Left renal pelvis (tissue), 4 donors: Measurements from ENCODE around the gene MACIR. TPM values are rescaled to one million over a fixed set of nuclear protein-coding genes. Genes with fewer than 3 reads are reported as not detected.

Experiments
- DNase-seq, 4 donors: peaks; one replicate each; pipeline ENCODE4 v3.0.0-alpha.2; 2013; ENCODE audit warnings: low read depth in 4 of 4, low spot score in 3 of 4
- polyA plus RNA-seq, 4 donors: library from polyadenylated mRNA; unstranded; fragments of 120-200 nt; gene quantifications; one replicate each; pipeline ENCODE4 v1.2.1, GENCODE V29; 2013; ENCODE audit not compliant: insufficient read length in 4 of 4

MACIR gene
- polyA plus RNA-seq, 4 donors: 8.6 to 26.7 (median 20.7) TPM

DNA sequence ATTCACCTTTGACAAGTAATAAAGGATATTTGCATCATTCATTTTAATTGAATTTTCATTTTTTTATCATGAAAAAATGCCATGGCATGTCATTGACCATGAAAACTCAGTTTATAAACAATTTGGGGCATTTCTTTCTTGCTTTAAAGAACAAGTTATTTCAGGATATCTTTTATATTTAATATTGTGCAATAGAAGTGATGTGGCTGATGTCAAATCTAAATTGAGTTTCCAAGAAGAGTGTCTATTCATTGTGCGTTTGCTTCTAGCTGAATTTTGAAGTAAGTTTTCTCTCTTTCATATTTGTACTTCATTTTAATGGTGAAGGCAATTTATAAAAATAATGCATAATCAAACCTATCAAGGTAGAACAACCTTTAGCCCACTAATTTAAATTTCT lies 30.5 kb downstream of the MACIR start:
- no peak for DNase-seq

DNA sequence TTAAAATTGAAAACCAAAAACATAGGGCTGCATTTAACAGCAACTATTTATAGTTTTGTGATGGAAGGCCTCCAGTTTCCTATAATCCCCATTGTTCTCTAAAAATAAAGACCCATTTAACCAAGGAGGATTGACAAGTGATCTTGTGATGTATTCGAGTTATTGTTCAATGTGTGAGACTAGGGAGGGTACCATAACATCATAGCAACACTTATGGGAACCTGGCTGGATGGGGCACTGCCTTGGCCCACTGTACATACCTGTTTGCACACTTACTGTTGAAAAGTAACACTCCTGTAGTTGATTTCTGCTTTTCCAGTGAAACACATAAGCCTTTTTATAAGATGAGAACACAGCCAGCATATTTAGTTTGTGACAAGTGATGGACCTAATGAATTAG lies 32.3 kb downstream of the MACIR start:
- DNase-seq: no peak

- DNase-seq: no peak
These were observed 33.0 kb downstream of the MACIR start for GRCh38 chr5:103291606-103292005.

GRCh38 chr5:103293099-103293498 lies 34.5 kb downstream of the MACIR start:
- no peak for DNase-seq

- no peak for DNase-seq
These were observed 35.2 kb downstream of the MACIR start for GRCh38 chr5:103293719-103294118.

- DNase-seq: no peak
These were observed 36.3 kb downstream of the MACIR start for GRCh38 chr5:103294906-103295305.

- no peak for DNase-seq
These were observed 36.9 kb downstream of the MACIR start for GRCh38 chr5:103295424-103295823.

DNA sequence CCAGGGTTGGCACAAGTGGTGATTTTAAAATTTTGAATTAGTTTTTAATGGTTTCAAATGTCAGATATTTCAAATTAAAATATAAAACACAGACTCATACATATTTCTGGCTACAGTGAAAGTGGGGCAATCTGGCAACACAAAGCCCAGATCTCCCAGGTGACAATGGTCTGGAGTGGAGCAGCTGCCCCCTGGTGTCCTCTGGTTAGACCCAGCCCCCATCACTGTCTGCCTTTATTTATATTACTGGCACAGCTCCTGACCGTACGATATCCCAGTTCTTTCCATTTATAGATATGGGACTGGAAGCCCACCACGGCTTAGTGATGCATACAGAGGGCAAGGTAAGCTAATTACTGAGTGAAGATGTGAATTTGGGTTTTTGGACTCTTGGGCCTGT lies 37.3 kb downstream of the MACIR start:
- DNase-seq: no peak

GRCh38 chr5:103298117-103298516 lies 39.6 kb downstream of the MACIR start:
- no peak for DNase-seq

GRCh38 chr5:103298607-103299188 lies 40.1 kb downstream of the MACIR start:
- DNase-seq: no peak

GRCh38 chr5:103305809-103306208 lies 47.2 kb downstream of the MACIR start:
- DNase-seq: no peak

DNA sequence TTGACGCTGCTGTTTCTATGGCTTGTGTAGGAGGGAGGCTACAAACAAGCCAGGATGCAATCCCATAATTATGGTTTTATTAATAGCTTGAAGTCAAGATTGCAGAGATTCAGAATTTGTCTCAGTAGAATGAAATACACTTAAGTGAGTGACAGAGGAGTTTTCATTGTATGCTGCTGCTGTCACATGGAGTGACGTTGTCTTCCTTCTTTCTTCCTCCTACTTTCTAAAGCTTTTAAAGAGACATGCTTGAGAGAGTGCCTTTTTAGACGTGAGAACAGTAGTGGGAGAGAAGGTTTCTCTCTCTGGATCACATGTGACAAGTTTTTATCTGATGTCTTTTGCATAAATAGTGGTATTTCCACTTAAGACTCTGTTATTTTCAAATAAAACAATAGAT lies 48.9 kb downstream of the MACIR start:
- DNase-seq: no peak

DNA sequence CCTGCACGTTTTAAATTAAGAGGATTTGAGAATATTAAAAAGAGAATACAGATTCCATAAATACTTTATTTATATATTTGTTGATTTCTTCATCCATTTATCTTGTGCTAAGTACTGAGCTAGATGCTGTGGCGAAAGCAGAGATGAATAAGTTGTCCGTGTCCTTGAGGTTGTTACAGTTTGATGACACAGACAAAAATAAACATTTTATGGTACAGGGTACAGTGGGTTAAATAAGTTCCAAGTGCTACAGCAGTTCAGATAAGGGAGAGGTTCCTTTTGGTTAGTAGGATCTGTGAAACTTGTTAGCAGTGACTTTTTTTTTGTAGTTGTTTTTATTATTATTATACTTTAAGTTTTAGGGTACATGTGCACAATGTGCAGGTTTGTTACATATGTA lies 50.2 kb downstream of the MACIR start:
- no peak for DNase-seq

- no peak for DNase-seq
These were observed 54.5 kb downstream of the MACIR start for GRCh38 chr5:103313056-103313455.

DNA sequence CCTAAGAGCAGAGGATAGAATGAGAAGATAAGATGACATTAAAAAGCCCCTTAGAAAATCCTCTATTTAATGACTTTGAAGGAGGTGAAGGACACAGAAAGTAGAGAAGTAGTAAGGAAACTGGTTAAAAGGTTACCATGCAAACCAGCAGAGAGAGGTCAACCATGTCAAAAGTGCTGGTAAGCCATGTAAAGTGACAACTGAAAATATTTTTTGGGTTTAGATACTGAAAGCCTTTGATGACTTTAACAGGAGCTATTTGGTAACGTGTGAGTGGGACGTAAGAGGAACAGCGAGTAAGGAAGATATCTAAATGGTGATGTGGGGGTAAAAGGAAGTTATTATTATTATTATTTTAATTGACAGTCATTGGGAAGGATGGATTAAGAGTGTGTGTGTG lies 56.9 kb downstream of the MACIR start:
- no peak for DNase-seq

- DNase-seq: no peak
These were observed 68.9 kb downstream of the MACIR start for GRCh38 chr5:103327451-103327850.

DNA sequence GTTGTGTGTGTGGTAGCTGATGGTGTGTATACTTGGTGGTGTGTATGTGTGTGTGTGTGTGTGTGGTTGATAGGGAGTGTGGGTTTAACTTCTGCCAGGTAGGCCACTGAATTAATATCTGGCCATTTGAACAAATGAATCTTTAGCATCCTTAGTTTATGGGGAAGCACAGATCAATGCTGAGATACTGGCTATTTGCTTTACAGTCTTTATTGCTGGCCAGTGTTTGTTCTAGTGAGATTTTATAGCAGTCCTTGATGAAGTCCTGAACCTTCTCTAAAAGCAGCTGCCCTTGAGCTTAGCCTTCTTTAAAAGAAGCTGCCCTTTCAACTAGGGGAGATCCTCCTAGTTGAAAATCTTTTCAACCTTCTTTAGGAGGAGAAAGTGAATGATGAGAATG lies 69.3 kb downstream of the MACIR start:
- DNase-seq: no peak

Other genes starting within 250 kb of the MACIR start
- gene GIN1, start 138.6 kb upstream of the MACIR start, polyA plus RNA-seq: 10 to 100 TPM in 3 of 4 donors, 1 to 10 TPM in 1; 7.8 to 13.8 (median 12.3) TPM
- gene PPIP5K2, start 138.5 kb upstream of the MACIR start, polyA plus RNA-seq: 100 to 1,000 TPM in 1 of 4 donors, 10 to 100 TPM in 3; 82.9 to 109 (median 85.3) TPM